Measurements from ENCODE around the gene MAP4K4.
"Not testable (repeated sequence)": the region's sequence is repeated elsewhere in the genome, so short reads cannot be mapped to it uniquely, and the experiment has no call there.

MAP4K4 gene

DNA sequence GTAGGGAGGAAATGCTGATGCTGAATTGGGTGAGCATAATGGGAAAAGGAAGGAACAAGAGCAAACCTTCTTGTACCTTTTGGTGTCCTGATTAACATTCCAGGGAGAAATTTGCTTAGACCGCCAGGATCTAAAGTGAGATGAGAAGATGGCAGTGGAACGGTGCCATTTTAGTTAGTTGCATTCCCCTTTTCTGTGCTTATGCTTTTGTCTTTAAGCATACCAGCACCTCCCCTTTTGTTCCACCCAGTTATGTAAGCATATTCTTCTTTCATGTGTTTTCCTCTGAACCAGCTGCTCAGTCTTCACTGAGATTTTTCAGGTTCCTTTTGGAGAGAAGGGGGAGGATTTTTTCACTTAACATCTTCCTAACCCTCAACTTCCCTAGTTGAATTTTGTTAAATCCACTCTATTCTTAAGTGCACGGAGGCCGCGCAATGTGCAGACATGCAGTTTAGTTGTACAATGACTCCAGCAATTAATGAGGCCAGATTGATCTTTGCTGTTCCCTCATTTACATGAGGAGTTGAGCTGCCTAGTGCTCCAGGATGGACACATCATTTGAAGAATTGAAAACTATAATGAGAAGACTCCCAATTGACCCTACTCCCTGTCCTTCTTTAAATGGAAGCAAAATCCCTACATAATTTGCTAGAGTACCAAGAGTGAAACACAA is 73.9 kb downstream of the MAP4K4 start:
- DNase-seq, result no peak

DNA sequence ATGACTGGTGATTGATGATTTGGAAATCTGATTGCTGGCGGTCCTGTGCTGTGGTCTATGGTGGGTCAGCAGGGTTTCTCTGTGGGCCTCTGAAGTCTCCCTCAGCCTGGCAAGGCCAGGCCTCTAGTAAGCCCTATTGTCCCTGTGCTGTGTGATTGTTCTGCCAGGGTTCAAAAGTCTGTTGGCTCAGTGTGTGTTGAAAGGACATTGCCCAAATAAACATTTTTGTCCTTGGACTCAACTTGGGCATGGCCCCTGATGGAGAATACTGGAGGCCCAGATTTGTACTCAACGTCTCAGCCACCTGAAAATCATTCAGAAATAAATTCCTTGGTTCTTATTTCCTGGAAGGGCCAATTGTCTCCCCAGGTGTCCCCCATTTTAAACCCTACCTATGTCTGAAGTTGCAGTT is 74.4 kb downstream of the MAP4K4 start:
- no peak for DNase-seq

DNA sequence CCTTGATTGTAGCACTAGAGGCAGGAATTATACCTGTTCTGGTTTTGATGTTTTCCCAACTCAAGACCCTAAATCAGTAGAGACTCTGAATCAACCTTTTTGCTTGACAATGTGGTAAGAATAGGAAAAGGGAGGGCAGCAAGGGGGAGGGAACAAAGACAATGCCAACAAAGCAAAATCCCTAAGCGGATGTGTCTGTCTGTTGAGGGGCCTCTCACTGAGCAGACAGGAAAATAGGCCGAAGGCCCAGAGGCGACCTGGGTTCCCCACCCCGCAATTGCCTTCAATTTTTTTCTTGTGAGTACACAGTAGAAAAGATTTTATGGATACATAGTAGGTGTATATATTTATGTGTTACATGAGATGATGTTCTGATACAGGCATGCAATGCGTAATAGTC is 75.6 kb downstream of the MAP4K4 start:
- no peak for DNase-seq

DNA sequence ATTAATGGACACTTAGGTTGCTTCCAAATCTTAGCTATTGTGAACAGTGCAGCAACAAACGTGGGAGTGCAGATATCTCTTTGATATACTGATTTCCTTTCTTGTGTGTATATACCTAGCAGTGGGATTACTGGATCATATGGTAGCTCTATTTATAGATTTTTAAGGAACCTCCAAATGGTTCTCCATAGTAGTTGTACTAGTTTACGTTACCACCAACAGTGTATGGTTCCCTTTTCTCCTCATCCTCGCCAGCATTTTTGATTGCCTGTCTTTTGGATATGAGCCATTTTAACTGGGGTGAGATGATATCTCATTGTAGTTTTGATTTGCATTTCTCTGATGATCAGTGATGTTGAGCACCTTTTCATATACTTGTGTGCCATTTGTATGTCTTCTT is 76.5 kb downstream of the MAP4K4 start:
- not testable (repeated sequence) for DNase-seq

DNA sequence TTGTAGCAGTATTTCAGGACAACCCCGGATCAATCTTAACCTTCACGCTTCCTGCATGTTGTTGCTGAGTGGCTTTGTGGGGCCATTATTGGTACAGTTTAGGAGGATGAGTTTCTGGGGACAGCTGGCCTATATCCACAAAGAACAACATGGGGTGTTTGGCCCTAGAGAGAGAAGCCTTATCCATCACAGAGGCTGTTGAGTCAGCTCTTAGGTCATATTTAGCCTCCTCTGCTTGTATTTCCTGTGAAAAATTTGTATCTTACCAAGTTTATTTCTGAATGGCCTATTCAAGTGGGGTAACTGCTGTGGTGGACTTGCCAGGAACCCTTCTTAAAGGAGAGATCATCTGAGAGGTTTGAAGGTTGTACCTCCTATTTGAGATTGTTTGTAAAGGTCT is 77.6 kb downstream of the MAP4K4 start:
- no peak for DNase-seq

DNA sequence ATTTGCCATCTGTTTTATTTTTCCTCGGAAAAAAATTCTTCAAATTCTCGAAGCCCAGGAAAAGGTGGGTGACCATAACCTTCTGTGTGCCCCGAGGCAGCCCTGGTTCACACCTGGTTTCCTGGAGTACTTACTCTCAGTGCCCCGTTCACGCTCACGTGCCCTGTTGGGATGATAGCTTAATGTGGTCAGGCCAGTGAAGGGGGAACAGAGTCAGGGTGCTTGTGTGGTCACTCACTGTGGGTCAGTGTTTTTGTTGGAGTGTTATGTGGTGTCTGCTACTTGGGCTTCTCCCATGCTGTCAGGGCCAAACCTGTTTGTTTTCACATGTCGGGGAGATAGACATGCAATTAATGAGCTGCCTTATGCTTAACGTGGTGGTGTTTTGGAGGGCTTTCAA is 78.1 kb downstream of the MAP4K4 start:
- DNase-seq, result no peak

DNA sequence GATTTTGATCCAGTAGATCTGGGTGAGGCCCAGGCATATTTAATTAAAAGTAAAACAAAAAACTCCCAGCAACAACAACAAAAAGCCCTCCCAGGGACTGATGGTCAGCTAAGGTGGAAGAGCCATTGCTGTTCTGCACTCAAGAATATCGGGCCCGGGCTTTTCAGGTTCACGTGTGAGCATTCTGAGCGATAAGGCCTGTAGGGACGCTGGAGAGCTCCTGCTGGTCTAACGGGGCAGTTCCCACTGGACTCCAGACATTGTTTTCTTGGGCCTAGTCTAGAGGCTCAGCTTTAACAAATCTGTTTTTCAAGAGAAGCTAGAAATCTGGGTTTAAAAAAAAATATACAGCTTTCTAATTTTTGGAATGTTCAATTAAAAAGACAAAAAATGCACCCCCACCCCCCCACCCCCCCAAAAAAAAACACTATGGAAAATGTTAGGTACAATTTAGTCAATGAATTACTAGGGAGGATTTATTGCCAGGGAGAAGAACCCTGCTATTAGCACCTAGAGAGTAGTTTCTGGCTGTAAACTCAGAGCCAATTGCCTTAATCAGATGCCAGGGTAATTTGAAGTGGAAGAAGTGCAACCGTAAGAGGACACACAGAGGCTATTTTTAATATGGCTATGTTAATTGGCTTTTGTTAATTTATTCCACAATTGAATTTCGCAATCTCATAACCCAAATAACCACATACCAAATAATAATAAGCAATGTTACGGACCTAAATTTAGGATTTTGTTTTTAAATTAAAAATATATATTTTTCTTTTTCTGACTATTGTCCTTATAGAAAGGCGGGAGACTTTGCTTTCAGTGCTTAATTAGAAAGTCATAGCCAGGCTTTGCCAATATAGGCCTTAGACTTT is 78.9 kb downstream of the MAP4K4 start:
- DNase-seq, result no peak

DNA sequence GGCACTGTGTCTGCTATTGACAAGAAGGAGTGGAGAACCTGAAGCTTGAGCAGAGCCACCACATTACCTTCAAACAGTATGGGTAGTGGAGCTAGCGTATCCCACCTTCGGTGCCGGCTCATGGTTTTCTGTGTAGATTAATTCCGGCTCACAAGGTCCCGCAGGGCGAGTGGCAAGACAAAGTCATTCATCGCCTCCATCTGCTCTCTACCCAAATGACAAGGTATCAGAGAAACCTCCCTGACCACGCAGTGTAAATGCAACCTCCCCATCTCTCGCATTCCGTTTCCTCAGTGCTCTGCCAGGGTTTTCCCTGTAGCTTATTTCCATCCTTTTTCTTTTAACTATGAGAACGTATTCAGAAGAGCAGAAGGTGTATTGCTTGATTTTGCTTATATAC is 79.8 kb downstream of the MAP4K4 start:
- no peak for DNase-seq

DNA sequence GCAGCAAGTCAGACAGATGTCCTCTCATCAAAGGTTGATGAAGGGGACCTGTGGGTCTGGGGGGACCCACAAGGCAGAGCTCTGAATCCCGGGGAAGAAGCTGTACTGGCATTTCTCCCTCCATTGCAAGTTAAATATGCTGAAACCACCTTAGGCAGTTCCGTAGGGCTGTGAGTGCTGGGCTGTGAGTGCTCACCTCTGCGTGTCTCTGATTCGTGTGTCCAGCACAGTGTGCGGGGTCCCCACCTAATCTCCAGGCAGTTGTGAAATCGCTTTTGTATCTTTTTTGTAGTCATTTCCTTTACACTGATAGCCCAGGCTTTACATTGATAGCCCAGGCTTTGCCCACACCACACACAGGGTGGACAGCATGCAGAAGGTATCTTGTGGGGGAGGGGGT is 80.6 kb downstream of the MAP4K4 start:
- DNase-seq, result no peak

DNA sequence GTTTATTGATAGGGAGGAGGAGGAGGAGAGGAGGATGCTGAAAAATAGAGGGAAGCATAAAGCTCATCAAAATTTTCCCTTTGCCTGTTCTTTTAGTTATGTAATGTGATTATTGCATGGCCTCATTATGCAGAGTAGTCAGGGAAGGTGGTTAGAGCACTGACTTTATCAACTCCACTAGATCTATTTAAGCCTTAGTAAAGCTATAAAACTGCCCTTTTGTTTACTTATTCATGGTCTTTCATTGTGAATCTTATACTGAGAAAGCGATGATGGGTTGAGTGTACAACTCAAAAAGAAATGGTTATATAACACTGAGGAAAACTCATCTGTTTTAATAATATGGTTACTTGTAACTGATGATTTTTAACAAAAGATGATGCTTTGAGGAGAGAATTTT is 81.7 kb downstream of the MAP4K4 start:
- no peak for DNase-seq

DNA sequence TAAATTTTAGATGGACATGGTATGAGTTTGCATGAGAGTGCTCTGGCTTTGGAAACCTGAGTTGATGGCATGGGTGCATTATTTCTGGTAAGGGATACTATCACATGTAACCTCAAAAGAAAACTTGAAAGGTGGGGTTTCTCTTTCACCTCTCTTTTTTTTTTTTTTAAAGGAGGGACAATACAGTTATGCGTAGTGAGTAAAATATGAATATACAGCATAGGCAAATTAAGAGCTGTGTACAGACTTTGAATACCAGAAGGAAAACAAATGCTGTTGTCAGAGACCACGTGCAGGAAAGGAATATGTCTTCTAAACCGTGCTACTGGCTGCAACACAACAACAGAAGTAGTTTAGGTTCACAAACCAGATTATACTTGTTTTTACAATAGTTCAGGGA is 82.1 kb downstream of the MAP4K4 start:
- no peak for DNase-seq

DNA sequence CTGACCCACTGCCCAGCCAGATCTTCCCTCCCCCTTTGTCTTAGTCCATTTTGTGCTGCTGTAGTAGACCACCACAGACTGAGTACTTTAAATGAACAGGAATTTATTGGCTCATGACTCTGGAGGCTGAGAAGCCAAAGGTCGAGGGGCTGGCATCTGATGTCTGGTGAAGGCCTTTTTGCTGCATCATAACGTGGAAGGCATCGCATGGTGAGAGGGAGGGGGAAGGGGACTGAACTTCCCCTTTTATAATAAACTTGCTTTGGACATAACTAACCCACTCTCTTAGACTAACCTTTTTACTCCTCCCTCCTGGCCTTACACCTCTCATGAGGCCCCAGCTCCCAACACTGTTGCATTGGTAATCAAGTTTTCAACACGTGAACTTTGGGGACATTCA is 83.8 kb downstream of the MAP4K4 start:
- DNase-seq, result no peak

DNA sequence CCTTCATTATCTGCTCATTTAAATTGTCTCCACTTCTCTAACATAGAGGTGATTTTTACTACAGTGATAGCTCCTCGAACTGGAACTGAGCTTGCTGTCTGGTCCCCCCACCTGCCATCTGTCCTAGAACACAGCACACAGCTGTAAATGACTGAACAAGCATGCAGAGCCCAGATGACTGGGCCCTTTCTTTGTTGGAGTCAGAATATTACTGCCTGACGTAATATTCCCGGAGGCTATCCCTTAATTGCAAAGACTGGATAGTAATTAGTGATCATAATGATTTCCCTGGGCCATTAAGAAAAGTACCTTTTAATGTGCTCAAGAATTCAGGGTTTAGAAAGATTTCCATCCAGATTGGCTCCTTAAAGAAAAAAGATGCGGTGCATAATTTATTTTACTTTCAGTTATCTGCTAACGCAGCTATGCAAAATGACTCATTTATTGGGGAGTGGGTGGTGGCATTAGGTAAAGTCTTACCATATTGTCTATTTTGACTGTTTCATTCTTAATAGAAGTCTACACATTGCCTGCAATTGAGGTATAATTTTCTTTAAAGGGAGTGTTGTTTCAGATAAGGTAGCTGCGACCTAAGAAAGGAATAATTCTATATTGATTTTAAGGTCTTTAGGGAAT is 84.4 kb downstream of the MAP4K4 start:
- no peak for DNase-seq

DNA sequence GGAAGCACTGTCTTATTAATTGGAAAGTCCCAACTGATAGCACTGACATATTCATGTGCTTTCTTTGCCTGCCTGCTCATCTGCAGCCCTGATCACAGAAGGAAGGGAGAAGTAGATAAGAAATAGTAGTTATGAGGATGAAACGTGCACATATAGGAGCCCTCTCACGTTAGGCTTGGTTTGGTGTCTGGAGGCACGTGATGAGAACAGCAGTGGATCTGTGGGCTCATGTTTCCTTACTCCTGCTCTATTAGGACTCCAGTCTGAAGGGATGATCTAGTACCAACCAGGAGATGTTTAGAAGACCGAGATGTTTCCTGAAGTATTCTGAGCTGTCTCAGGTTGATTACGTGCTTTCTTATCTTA is 84.9 kb downstream of the MAP4K4 start:
- DNase-seq, result no peak

DNA sequence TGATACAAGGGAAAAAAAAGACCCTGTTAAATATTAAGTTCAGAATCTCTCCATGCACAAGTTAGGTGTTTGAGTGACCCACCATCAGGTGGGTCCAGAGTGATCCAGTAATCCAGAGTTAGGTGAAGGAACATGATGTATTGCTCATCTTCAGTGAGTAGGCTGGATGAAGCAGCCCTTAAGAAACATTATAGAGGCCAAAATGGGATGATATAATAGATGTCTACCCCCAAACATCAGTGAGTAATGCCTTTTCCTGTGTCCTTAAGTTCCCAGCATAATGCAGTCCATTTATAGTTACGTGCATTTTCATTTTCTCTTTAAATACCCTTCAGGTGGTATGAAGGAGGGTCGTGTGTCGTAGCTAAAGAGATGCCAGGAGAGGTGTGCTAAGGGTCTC is 89.6 kb downstream of the MAP4K4 start:
- DNase-seq, result no peak

DNA sequence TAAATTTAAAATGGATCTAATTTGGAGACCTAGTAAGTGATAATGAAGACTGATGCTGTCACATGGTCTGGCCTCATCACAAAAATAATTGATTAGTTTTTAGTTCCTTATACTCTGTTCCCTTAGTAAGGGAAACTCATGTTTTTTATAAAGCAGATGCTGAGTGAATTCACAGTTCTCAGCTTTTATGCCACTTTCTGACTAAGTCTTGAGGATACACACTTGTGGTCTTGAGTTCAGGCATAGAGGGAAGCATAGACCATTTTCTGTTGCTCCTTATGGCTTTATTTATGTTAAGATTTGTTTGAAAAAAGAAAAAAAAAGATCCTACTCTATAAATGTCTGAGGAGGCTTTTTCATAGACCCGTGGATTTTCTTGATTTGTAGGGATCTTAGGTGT is 91.1 kb downstream of the MAP4K4 start:
- DNase-seq, result no peak

DNA sequence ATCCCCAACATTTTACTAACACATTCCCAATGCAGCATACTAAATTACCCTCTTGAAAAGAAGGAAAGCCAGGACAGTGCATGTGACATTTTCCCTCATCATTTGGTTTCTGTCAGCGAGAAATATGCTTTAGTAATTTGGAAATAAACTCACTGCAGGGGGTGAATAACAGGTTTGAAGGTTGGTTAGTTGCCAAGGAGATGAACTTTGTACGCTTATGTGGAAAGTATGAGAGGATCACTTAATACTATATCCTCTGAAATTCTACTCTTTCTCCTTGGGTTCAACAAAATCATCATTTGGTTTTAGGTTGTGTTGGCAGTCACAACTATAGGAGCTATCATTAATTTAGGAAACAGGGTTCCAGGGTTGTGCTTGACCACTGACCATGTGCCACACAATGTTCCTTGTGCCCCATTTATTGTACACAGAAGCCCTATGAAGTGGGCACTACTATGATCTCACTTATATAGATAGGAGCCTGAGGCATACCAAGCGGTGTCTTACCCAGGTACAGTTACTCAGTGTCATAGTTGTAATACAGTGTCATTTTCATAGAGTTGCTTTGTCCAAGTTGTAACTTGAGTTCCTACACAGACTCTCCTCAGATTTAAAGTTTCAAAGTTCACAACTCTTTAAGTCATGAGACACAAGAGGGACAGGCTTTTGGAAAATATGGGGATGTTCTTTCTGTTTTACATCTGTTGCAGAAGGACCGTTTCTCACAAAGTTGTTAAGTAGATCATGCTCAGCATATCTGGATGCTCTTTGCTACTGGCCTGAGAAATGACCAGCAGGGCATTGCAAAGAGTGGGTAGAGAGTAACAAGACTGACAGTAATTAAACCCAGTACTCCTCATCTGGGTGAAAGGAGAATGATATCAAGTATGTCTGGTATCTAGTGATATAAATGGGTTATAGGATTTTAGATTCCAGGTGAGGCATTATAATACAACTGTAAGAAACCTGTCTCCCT is 91.8 kb downstream of the MAP4K4 start:
- no peak for DNase-seq

DNA sequence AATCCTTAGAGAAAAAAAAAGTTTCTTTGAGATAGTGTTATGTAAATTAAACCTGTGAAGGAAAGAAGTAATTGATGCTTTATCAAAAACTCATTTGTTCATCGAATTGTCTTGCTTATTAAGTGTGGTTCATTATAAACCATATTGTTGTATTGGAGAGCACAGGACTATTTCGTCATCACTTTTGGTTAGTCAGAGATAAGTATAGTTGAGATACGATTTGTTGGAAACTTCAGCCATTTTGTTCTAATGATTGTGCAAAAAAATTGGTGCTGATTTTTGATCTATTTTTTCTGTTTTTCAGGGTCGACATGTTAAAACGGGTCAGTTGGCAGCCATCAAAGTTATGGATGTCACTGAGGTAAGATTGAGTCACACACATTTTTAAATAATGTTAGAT is 92.9 kb downstream of the MAP4K4 start:
- DNase-seq, result no peak

DNA sequence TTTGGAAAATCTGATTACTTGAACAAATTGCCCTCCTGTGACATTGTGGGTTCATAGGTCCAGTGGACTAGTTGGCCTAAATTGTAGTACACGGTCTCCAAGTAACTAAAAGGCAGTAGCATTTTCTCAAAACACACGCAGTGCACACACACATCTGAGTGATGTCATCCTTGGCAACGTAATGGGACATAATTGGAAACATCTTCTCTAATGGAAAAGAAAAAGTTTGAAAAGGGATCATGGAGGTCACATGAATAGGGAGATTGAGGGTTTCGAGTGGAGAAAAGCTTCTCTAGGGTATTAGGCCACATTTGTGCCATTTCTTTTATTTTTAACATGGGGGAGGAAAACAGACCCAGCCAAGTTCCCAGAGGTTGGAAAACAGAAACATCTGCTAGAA is 93.3 kb downstream of the MAP4K4 start:
- no peak for DNase-seq

DNA sequence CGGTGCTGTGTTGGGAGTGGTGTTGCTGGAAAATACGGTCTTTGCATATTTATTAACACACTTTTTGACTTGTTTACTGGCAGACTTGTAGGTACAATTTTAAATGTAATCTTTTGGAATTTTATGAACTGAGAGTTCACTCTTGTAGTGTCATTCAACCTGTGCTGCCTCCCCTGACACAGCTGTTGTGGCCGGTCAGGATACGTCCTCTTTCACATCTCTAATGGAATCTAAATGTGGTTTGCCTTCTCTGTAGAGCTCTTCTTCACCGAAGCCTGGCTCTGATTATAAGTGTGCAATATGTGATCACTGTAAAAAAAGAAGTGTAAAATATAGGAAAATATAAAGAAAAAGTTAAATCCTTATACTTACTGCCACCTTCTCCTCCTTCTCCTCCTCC is 94.7 kb downstream of the MAP4K4 start:
- no peak for DNase-seq

DNA sequence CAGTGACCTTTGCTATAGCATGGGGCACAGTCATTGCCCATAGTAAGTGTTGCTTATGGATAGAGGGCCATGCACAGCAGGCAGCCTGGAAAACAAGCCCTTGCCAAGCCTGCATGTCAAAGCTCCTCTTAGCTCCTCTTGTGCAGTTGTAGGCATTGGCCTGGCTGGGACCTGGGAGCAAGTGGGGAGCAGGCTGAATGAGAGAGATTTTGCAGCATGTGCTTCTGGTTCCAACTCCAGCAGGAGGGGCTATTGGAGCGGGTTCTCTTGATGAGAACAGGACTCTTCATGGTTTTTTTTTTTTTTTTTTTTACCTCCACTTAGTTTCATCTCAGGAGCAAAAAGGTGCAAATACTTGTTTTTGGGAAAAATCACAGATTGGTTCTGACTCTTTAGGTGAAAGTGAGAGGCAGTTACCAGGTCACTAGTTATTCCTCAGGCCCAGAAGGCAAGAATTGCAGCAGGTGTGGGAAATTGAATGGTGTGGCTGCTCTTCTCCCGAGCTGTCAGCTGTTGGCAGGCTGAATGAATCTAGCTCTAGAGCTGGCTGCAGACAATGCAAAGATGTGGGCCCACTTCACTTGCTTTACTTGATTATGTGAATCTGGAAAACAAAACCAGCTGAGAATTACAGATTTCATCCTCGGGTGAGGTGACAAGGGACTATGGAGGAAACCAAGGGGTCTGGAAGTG is 95.9 kb downstream of the MAP4K4 start:
- no peak for DNase-seq

DNA sequence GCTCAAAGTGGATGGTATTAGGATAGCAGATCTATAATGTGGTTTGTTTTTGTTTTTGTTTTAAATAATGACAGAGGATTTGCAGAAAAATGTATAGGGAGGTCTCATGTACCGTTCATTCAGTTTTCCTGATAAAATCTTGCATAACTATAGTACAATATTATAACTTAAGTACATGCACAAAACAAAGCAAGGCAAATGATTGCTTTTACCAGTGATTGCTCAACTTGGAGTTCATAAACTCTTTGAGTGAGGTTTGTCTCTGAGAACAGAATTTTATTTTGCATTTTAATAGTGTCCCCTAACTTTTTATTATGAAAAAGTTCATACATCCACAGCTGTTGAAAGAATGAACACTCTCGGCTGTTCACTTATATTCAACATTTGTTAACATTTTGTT is 96.6 kb downstream of the MAP4K4 start:
- DNase-seq, result no peak

Data from CD4-positive, alpha-beta T cell treated with Interleukin-10 for 1 hour (primary cell).